HG02970 (cell line): ENCODE measurements around the gene SLC6A17.

Experiments used
- ATAC-seq: cut with Tn5 transposase; IDR thresholded peaks from one replicate; pipeline ENCODE4 v1.9.1; 2021; ENCODE audit warnings: mild to moderate bottlenecking, moderate library complexity, moderate number of reproducible peaks; ENCODE audit not compliant: unreplicated experiment, low FRiP score

Gene SLC6A17

GRCh38 chr1:110215621-110216515, 65.6 kb downstream of the SLC6A17 start:
- no peak for ATAC-seq

DNA sequence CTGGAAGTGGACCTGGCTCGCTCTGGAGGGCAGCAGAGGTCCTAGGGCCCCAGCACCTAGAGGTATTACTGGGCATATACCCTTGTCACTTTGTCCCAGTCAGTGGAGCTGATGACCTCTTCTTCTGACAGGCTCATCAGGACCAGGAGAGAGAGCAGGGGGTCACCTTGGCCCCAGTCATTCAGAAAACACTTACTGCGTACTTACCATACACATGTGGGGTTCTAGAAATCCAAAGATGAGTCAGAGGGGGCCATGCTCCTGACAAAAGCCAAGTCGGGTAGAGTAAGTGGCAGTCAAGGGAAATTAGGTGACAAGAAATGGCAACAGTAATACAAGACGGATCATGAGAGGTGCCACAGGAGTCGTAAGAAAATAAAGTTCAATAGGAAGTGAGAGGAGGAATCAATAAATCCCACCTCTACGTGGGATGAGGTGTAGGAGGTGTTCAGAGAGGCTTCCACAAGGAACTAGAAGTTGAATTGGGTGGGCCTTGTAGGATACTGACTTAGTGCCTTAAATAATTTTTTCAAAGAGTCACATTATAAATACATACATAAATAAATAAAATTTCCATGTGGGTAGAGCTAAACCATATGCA, 66.7 kb downstream of the SLC6A17 start:
- ATAC-seq = no peak

DNA sequence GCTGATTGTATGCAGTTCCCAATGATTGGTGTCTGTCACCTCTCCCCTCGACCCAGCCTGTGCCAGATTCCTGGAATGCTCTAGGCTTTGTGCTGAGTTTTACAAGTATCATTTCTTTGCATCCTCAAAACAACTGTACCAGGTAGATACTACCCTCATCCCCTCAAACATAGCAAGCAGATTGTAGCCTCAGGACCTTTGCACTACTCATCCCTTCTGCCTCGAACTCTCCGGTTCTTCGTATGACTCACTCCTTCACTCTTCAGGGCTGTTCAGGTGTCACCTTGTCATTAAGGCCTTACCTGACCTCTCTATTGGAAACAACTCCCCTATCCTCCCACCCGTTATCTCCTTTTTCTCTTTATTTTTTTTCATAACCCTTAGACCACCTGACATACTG, 67.8 kb downstream of the SLC6A17 start:
- no peak for ATAC-seq

DNA sequence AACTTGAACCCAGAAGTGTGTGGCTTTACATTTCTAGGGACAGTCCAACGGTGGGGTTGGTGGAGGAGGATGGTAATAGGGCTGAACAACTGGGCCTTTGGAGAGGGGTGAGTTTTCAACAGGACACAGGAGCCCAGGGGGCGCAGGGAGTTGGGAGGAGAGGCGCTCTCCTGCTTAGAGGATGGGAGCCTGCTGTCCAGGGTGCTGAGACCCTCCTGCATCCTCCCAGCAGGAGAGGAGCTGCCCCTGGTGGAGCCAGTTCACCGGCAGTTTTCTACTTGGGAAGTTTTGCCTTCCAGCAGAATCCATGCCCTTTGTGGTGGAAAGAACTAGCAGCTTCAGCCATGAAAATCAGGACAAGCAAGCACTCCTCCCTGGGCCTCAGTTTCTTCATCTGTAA, 68.4 kb downstream of the SLC6A17 start:
- ATAC-seq = no peak

DNA sequence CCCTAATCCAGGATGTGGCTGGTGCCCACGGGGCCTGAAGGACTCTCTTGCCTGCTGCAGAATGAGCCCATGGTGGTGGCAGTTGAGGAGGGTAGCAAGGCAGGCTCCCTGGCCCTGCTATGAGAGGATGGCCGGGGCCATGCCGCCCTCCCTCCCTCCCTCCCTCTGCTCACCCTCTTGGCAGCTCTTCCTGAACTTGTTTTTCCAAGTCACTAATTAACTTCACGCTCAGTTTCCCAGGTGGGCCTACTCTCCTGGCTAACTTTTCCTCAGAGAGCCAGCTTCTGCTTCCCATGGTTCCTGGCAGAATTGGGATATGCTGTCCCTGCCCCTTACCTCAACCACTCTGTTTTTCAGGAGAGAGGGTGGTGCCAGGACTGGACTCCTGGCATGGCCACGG, 70.0 kb downstream of the SLC6A17 start:
- ATAC-seq = no peak

GRCh38 chr1:110221119-110221518, 70.8 kb downstream of the SLC6A17 start:
- ATAC-seq = no peak

- ATAC-seq = no peak
Measured at GRCh38 chr1:110223127-110223526, 72.8 kb downstream of the SLC6A17 start.

DNA sequence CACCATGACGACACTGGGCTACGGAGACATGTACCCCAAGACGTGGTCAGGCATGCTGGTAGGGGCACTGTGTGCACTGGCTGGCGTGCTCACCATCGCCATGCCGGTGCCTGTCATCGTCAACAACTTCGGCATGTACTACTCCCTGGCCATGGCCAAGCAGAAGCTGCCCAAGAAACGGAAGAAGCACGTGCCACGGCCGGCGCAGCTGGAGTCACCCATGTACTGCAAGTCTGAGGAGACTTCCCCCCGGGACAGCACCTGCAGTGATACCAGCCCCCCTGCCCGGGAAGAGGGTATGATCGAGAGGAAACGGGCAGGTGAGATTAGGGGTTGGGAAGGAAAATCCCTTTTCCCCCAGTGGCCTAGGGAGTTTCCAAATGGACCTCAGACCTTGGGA, 73.3 kb downstream of the SLC6A17 start:
- ATAC-seq = no peak

GRCh38 chr1:110224240-110224995, 74.1 kb downstream of the SLC6A17 start:
- ATAC-seq = no peak

DNA sequence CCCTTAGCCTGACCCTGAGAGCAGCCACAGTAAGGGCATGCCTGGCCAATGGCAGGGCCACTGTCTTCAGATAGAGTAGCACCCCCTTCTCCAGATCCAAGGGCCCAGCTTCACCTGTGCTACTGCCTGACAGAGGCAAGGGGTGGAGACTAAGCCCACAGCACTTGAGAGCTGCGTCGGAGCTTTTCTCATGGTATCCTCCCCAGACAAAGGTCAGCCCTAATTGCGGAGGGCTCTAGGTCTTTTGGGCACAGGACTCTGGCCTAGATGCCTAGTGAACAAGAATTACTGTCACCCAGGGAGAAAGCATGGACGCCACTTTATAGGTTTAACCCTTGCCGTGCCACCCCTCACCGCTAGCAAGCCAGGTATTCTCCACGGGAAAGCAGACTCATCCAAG, 74.9 kb downstream of the SLC6A17 start:
- no peak for ATAC-seq

DNA sequence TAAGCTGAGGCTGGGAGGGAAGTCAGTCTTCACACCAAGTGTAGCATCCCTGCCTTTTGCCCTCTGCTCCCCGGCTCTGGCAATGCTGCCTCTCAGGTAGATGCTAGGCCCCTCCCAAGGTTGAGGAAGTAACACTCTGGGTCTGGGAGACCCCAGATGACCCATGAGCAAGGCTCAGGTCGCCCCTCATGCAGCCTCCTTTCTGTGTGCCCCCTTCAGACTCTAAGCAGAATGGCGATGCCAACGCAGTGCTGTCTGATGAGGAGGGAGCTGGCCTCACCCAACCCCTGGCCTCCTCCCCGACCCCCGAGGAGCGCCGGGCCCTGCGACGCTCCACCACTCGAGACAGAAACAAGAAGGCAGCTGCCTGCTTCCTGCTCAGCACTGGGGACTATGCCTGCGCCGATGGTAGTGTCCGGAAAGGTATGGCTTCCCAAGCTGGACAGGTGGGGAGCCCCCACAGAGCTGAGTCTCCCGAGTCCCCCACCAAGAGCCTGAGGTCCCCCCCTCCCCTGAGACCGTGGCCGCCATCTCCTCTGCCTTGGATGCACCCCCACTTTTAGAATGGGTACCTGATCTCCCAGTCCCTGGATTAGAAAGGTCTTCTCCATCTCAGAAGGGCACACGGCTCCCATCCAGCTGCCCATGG, 75.6 kb downstream of the SLC6A17 start:
- ATAC-seq = no peak

GRCh38 chr1:110227774-110228173, 77.5 kb downstream of the SLC6A17 start:
- ATAC-seq = no peak

DNA sequence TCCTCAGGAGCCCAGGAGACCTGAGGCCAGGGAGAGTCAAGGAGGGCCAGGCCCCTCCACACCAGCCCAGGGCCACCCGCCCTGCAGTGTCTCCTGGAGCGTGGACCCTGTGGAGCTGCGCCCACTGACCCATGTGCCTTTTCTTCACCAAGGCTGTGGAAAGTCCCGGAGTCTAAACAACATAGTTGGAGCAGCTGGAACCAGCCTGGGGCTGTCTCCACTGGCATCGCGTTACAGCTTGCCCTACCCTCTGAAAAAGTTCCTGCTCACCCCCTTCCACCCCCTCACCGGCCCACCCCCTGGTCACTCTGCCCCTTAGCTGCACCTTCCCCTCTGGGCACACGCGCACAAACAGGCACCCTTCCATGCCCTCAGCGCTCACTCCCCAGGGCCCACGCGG, 78.1 kb downstream of the SLC6A17 start:
- no peak for ATAC-seq

- no peak for ATAC-seq
Measured at GRCh38 chr1:110228869-110229268, 78.6 kb downstream of the SLC6A17 start.

GRCh38 chr1:110229348-110230001, 79.2 kb downstream of the SLC6A17 start:
- ATAC-seq = no peak

GRCh38 chr1:110230381-110231199, 80.3 kb downstream of the SLC6A17 start:
- no peak for ATAC-seq

- no peak for ATAC-seq
Measured at GRCh38 chr1:110233861-110234260, 83.6 kb downstream of the SLC6A17 start.

- no peak for ATAC-seq
Measured at GRCh38 chr1:110234691-110235090, 84.4 kb downstream of the SLC6A17 start.

DNA sequence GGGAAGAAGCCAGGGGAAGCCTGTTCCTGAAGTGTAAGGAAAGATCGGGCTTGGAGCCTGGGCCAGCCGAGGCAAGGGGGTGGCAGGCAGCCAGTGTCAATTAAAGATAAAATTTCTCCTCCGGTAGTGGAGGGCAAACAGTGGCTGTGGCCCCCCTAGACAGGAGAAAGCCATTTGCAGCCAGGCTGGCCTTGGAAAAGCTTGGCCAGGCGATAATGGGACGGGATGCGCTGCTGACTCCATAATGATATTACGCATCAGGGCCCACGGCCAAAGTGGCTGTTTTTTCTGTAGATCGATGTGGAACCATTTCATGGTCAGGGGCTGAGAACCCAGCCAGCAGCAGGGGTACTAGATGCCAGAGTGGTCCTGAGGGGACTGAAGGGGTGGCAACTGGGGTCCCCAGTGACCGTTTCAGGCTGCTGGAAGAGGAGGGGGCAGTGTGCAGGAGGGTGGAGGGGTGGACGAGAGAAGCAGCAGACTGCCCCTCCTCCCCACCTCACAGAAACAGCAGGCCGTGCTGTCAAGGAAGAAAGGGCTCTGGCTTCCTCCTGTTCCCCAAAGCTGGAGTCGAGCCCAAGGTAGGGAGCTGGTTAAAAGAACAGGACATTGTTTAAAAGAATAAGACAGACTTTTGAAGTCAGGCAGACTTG, 85.0 kb downstream of the SLC6A17 start:
- no peak for ATAC-seq
